Neural progenitor cell (in vitro differentiated cells): ENCODE data around the gene MYL12B.

Source experiments
- EZH2 ChIP-seq: fragments of 200-600 bp; sonication (generic); IDR thresholded peaks from 2 replicates; pipeline ENCODE4 v1.6.1; 2017; ENCODE audit warnings: antibody characterized with exemption, mild to moderate bottlenecking, moderate library complexity
- TF ChIP-seq, protein P1 (sequence below): fragments of 200-600 bp; sonication (generic); IDR thresholded peaks from 2 replicates; pipeline ENCODE4 v1.5.1; 2017; ENCODE audit warnings: antibody characterized with exemption, mild to moderate bottlenecking

DNA sequence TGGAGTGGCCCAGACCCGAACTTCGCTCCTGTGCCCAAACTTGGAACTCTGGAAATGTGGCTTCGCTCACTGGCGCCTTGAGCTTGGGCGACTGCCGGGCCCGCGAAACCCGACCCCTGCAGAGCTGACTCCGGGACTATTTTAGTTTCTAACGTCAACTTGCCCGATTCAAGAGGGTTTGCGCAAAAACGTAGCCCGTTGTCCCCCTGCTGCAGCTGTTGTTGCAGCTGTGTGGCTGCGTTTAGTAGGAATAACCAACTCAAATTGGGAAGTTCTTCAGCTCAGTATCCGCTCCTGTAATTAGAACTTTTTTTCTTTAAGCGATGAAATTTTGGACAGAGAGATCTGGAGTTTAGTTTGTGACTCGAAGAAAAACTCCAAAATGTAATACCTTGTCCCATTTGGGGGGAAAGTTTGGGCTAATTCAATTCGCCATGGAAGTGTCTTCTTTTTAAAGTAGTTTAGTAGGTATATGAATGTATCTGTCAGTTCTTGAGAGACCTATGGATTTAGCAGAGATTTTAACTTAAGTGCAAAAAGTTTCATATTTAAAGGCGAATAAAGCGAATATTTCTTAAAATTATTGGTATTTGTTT, 13.8 kb upstream of the MYL12B start:
- TF ChIP-seq, protein P1, sequence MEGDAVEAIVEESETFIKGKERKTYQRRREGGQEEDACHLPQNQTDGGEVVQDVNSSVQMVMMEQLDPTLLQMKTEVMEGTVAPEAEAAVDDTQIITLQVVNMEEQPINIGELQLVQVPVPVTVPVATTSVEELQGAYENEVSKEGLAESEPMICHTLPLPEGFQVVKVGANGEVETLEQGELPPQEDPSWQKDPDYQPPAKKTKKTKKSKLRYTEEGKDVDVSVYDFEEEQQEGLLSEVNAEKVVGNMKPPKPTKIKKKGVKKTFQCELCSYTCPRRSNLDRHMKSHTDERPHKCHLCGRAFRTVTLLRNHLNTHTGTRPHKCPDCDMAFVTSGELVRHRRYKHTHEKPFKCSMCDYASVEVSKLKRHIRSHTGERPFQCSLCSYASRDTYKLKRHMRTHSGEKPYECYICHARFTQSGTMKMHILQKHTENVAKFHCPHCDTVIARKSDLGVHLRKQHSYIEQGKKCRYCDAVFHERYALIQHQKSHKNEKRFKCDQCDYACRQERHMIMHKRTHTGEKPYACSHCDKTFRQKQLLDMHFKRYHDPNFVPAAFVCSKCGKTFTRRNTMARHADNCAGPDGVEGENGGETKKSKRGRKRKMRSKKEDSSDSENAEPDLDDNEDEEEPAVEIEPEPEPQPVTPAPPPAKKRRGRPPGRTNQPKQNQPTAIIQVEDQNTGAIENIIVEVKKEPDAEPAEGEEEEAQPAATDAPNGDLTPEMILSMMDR = no peak
- TF ChIP-seq EZH2 = no peak
